OCI-LY7 (cell line): ENCODE data around the gene ACTL8. TPM values are rescaled to one million over a fixed set of nuclear protein-coding genes. Genes with fewer than 3 reads are reported as not detected.

Source experiments
- BruUV-seq: library from RNA; stranded (reverse); fragments of 400-500 nt; replicated peaks from 2 replicates; lab custom pipeline; 2021; lab: Mats Ljungman, UMichigan
- CTCF ChIA-PET: fragments of 300-600 bp; sonication (Branson Sonifier 250); formaldehyde crosslinking; loops from one replicate; lab custom pipeline; 2022; ENCODE audit warnings: antibody characterized with exemption; ENCODE audit not compliant: unreplicated experiment; lab: Charles Lee
- POLR2A ChIA-PET: fragments of 300-600 bp; sonication (Branson Sonifier 250); formaldehyde crosslinking; loops from one replicate; lab custom pipeline; 2022; ENCODE audit warnings: antibody characterized with exemption; lab: Charles Lee
- DNase-seq: peaks from one replicate; pipeline ENCODE4 v3.0.0-alpha.2; 2015; ENCODE audit warnings: low spot score
- H2AFZ ChIP-seq: fragments of 200-600 bp; sonication (generic), shearing (Covaris generic); 2 replicates; pipeline ENCODE4 v1.6.1; 2014; ENCODE audit warnings: mild to moderate bottlenecking, antibody characterized with exemption, low read length, moderate library complexity
- H3K27ac ChIP-seq: fragments of 200-600 bp; sonication (generic); 2 replicates; pipeline ENCODE4 v1.5.1; 2014; ENCODE audit warnings: mixed run types, low read depth, mild to moderate bottlenecking, moderate library complexity, low read length, inconsistent platforms; ENCODE audit not compliant: poor library complexity, severe bottlenecking
- H3K36me3 ChIP-seq: fragments of 200-600 bp; sonication (generic); 2 replicates; pipeline ENCODE4 v1.6.1; 2014; ENCODE audit warnings: mild to moderate bottlenecking, antibody characterized with exemption, low read length, moderate library complexity, mixed read lengths; ENCODE audit not compliant: insufficient read depth
- H3K4me1 ChIP-seq: fragments of 200-600 bp; sonication (generic); 2 replicates; pipeline ENCODE4 v1.5.1; 2014; ENCODE audit warnings: mild to moderate bottlenecking, low read length; ENCODE audit not compliant: insufficient read depth, poor library complexity, severe bottlenecking
- H3K4me2 ChIP-seq: fragments of 200-600 bp; sonication (generic); 2 replicates; pipeline ENCODE4 v1.6.1; 2014; ENCODE audit warnings: mild to moderate bottlenecking, low read length
- H3K4me3 ChIP-seq: fragments of 200-600 bp; sonication (generic); 2 replicates; pipeline ENCODE4 v1.5.1; 2014; ENCODE audit warnings: mild to moderate bottlenecking, low read depth, low read length; ENCODE audit not compliant: poor library complexity, severe bottlenecking
- H3K79me2 ChIP-seq: fragments of 200-600 bp; sonication (generic); 2 replicates; pipeline ENCODE4 v1.6.1; 2016; ENCODE audit warnings: low read depth, mild to moderate bottlenecking, low read length, moderate library complexity, mixed read lengths; ENCODE audit not compliant: insufficient read depth
- H3K9me2 ChIP-seq: fragments of 200-600 bp; sonication (generic); 2 replicates; pipeline ENCODE4 v1.6.1; 2016; ENCODE audit warnings: mild to moderate bottlenecking, low read length, mixed read lengths; ENCODE audit not compliant: insufficient read depth
- H3K9me3 ChIP-seq: fragments of 200-600 bp; sonication (generic); 2 replicates; pipeline ENCODE4 v1.6.1; 2014; ENCODE audit warnings: mild to moderate bottlenecking, mixed run types, low read length, mixed read lengths
- H4K20me1 ChIP-seq: fragments of 200-600 bp; sonication (generic); 2 replicates; pipeline ENCODE4 v1.6.1; 2014; ENCODE audit warnings: mild to moderate bottlenecking, antibody characterized with exemption, low read length, moderate library complexity, mixed read lengths; ENCODE audit not compliant: insufficient read depth
- EZH2phosphoT487 ChIP-seq: fragments of 200-600 bp; sonication (generic); IDR thresholded peaks from 2 replicates; pipeline ENCODE4 v1.6.1; 2018; ENCODE audit warnings: low read depth, borderline replicate concordance, mild to moderate bottlenecking, mixed run types, antibody characterized with exemption, low read length, moderate library complexity, mixed read lengths
- intact Hi-C: fragments of 100-400 bp; cut with micrococcal nuclease; formaldehyde crosslinking; loops from one replicate; pipeline ENCODE4 v1.10.0; 2022; ENCODE audit not compliant: unreplicated experiment
- total RNA-seq, 2 experiments: library from RNA; depleted of rRNA in 1 of 2; stranded (reverse); fragments of >200 nt in 1 of 2; shearing (Covaris generic) in 1 of 2; gene quantifications; 2 replicates each; pipeline ENCODE4 v1.2.3, GENCODE V29; 2014 to 2022
- TF ChIP-seq, protein P1 (sequence below): fragments of 200-600 bp; sonication (generic); conservative IDR thresholded peaks from 2 replicates; pipeline ENCODE4 v1.5.1; 2014; ENCODE audit warnings: mild to moderate bottlenecking, antibody characterized with exemption, low read length, moderate library complexity, mixed read lengths

ACTL8 gene
- total RNA-seq, 2 experiments from 2014 or later = not detected

DNA sequence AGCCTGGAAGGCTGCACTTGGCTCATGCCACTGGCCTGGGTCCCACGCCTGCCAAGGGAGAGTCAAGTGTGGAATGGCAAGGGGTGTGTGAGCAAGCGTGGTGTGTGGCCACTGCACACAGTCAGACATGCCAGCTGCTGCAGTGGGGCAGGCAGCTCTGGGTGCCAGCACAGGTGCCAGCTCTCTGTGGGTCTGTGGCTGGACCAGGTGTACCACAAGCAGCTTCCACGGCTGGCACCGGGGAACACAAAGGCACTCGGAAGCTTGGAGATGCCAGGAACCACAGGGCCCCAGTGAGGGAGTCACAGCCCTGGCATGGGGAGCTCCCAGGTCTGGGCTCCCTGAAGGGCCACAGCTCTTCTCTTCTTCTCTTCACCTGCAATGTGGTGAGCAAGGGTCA, 34.8 kb downstream of the ACTL8 start:
- BruUV-seq = no TSS peak
- no peak overlapping the region for H3K27ac ChIP-seq
- POLR2A ChIA-PET = no interaction called here

DNA sequence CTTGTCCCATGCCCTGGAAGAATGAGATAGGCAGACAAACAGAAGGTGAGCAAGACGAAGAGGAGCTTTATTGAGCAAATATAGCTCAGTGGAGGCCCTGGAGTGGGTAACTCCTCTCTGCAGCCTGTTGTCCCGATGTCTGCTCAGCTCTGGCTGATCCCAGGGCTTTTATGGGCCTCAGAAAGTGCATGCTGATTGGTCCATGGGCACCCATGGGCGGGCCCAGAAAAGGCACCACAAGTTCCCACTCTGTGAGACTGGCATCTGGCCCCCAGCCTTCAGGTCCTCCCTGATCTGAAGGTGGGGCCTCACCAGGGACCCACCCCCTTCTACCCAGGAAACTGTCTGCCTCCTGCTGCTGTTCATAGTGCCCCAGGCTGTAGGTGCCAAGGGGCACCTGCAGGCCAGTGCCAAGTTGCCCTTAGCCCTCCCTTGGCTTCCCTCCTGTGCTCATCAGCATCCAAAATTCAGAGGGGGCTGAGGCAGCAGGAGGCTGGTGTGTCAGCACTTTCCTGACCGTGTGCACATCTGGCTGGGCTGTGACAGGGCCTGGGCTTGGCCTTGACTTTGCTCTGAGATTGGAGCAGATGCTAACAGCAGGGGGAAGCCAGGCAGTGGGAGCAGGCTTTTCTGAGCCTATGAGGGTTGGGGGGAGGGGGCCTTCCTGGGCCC, 35.4 kb downstream of the ACTL8 start:
- CTCF ChIA-PET = no interaction called here
- Histone ChIP-seq H3K4me1 (peaks cover 13% of the 10 kb centered on the region), H3K9me3 (peaks cover 5% of the 10 kb centered on the region; the same call in 1 of the 2 replicates), H3K27ac (no peak overlapping the region), H3K79me2 (no peaks in the 10 kb centered on the region), H2AFZ (no peak overlapping the region), H3K4me2 (no peak overlapping the region), H3K9me2 (no peaks in the 10 kb centered on the region), H3K36me3 (no peaks in the 10 kb centered on the region), H3K4me3 (no peak overlapping the region), H4K20me1 (no peaks in the 10 kb centered on the region)
- TF ChIP-seq, protein P1, sequence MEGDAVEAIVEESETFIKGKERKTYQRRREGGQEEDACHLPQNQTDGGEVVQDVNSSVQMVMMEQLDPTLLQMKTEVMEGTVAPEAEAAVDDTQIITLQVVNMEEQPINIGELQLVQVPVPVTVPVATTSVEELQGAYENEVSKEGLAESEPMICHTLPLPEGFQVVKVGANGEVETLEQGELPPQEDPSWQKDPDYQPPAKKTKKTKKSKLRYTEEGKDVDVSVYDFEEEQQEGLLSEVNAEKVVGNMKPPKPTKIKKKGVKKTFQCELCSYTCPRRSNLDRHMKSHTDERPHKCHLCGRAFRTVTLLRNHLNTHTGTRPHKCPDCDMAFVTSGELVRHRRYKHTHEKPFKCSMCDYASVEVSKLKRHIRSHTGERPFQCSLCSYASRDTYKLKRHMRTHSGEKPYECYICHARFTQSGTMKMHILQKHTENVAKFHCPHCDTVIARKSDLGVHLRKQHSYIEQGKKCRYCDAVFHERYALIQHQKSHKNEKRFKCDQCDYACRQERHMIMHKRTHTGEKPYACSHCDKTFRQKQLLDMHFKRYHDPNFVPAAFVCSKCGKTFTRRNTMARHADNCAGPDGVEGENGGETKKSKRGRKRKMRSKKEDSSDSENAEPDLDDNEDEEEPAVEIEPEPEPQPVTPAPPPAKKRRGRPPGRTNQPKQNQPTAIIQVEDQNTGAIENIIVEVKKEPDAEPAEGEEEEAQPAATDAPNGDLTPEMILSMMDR = no peak
- no peak for TF ChIP-seq EZH2phosphoT487
- no TSS peak for BruUV-seq
- intact Hi-C loops = no loop called here
- POLR2A ChIA-PET = no interaction called here
- DNase-seq = no peak

More for the DNA sequence above, 34.8 kb downstream of the ACTL8 start:
- intact Hi-C loops = no loop called here
- Histone ChIP-seq H3K79me2 (no peaks in the 10 kb centered on the region), H3K4me1 (peaks cover 7% of the 10 kb centered on the region), H3K4me3 (no peak overlapping the region), H3K4me2 (no peak overlapping the region), H2AFZ (no peak overlapping the region), H3K36me3 (no peaks in the 10 kb centered on the region), H4K20me1 (no peaks in the 10 kb centered on the region), H3K9me2 (no peaks in the 10 kb centered on the region), H3K9me3 (peaks cover 5% of the 10 kb centered on the region; the same call in 1 of the 2 replicates)
- TF ChIP-seq, protein P1 = no peak
- TF ChIP-seq EZH2phosphoT487 = no peak
- CTCF ChIA-PET = no interaction called here
- no peak for DNase-seq

DNA sequence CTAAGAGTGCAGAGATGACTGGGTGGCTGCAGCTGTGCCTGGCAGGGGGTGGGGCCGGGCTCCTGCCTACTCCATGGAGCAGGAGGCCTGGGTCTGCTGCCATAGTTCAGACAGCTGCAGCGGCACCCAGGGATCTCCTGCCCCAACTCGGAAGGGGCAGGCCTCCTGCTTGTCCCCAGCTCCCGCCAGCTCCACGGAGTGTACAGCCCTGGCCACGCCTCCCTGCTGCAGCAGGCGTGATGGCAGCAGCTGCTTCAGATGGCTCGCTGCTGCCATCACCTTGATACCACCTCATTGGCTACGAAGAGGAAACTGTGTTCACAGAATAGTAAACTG, 35.9 kb downstream of the ACTL8 start:
- no TSS peak for BruUV-seq
- no peaks in the 10 kb centered on the region for H4K20me1 ChIP-seq
- no peaks in the 10 kb centered on the region for H3K36me3 ChIP-seq
- peaks cover 5% of the 10 kb centered on the region; the same call in 1 of the 2 replicates for H3K9me3 ChIP-seq
- H3K4me3 ChIP-seq = no peak overlapping the region
- no peak overlapping the region for H3K4me2 ChIP-seq
- H3K4me1 ChIP-seq = peaks cover 18% of the 10 kb centered on the region
- H3K79me2 ChIP-seq = no peaks in the 10 kb centered on the region
- ChIA-PET CTCF (no interaction called here), POLR2A (no interaction called here)
- TF ChIP-seq EZH2phosphoT487 = no peak
- TF ChIP-seq, protein P1 = no peak
- no peak for DNase-seq
- H3K27ac ChIP-seq = no peak overlapping the region
- no peak overlapping the region for H2AFZ ChIP-seq
- no peaks in the 10 kb centered on the region for H3K9me2 ChIP-seq
- intact Hi-C loops = no loop called here
